PFSK-1 (cell line): ENCODE measurements around the gene MRTFA.

Experiments used
- FOXP2 ChIP-seq: optimal IDR thresholded peaks from 2 replicates; pipeline ENCODE3; 2011; ENCODE audit warnings: borderline replicate concordance, control low read depth, inconsistent platforms; ENCODE audit not compliant: insufficient read depth; ENCODE audit errors: extremely low read length, extremely low read depth
- POLR2AphosphoS5 ChIP-seq: IDR thresholded peaks from 2 replicates; pipeline ENCODE4 v1.6.1; 2012; ENCODE audit warnings: low read depth, mild to moderate bottlenecking, control low read depth, low read length, moderate library complexity
- REST ChIP-seq, 2 experiments: IDR thresholded peaks; 2 replicates each; pipeline versions ENCODE4 v1.6.1 to v1.8.0; 2011 to 2012; ENCODE audit warnings: low read depth in 2 of 2, low read length in 2 of 2, control low read depth in 1 of 2, inconsistent platforms in 1 of 2, mild to moderate bottlenecking in 1 of 2, moderate library complexity in 1 of 2; ENCODE audit not compliant: insufficient read depth in 1 of 2
- SIN3A ChIP-seq: IDR thresholded peaks from 2 replicates; pipeline ENCODE4 v1.6.1; 2012; ENCODE audit warnings: mild to moderate bottlenecking, low read length, moderate library complexity, borderline replicate concordance; ENCODE audit not compliant: insufficient read depth
- TAF1 ChIP-seq: IDR thresholded peaks from 2 replicates; pipeline ENCODE4 v1.6.1; 2012; ENCODE audit warnings: low read length, control low read depth, borderline replicate concordance; ENCODE audit not compliant: insufficient read depth

Gene MRTFA

GRCh38 chr22:40469181-40469580, 167.3 kb downstream of the MRTFA start:
- TF ChIP-seq SIN3A (no peak), TAF1 (no peak), FOXP2 (no peak), REST (IDR thresholded peaks at IDR 0.05; ENCODE audit: insufficient read depth in 1 of 2, low read depth in 2 of 2, low read length in 2 of 2) (no peak), POLR2AphosphoS5 (no peak)

- TF ChIP-seq POLR2AphosphoS5, result no peak
- TF ChIP-seq SIN3A, result no peak
- no peak for TF ChIP-seq TAF1
- no peak for TF ChIP-seq FOXP2
- no peak for TF ChIP-seq REST (IDR thresholded peaks at IDR 0.05; ENCODE audit: insufficient read depth in 1 of 2, low read depth in 2 of 2, low read length in 2 of 2)
Measured at GRCh38 chr22:40468616-40469015, 167.9 kb downstream of the MRTFA start.

- no peak for TF ChIP-seq SIN3A
- no peak for TF ChIP-seq POLR2AphosphoS5
- no peak for TF ChIP-seq FOXP2
- TF ChIP-seq REST (IDR thresholded peaks at IDR 0.05; ENCODE audit: insufficient read depth in 1 of 2, low read depth in 2 of 2, low read length in 2 of 2), result no peak
- TF ChIP-seq TAF1, result no peak
Measured at GRCh38 chr22:40466976-40467375, 169.5 kb downstream of the MRTFA start.

- TF ChIP-seq REST (IDR thresholded peaks at IDR 0.05; ENCODE audit: insufficient read depth in 1 of 2, low read depth in 2 of 2, low read length in 2 of 2) (no peak), POLR2AphosphoS5 (no peak), SIN3A (no peak), TAF1 (no peak), FOXP2 (no peak)
Measured at GRCh38 chr22:40463683-40464082, 172.8 kb downstream of the MRTFA start.
